Liver (tissue), 9 donors: Measurements from ENCODE around the gene GPN1. TPM values are rescaled to one million over a fixed set of nuclear protein-coding genes. Genes with fewer than 3 reads are reported as not detected.

Experiments
- DNase-seq: peaks from one replicate; pipeline ENCODE4 v3.0.0-alpha.2; 2017; ENCODE audit warnings: low spot score
- H3K27ac ChIP-seq, 2 donors: one replicate each; pipeline ENCODE4 v1.7.0; 2013; ENCODE audit warnings: inconsistent platforms in 2 of 2, low read length in 2 of 2, control low read depth in 1 of 2, low read depth in 1 of 2, mild to moderate bottlenecking in 1 of 2
- H3K27me3 ChIP-seq, 4 donors: one replicate each; pipeline versions ENCODE4 v1.6.1 to v1.7.0; 2013; ENCODE audit warnings: low read length in 3 of 4, inconsistent platforms in 1 of 4, mild to moderate bottlenecking in 1 of 4, moderate library complexity in 1 of 4; ENCODE audit not compliant: control insufficient read depth in 4 of 4, insufficient read depth in 4 of 4
- H3K36me3 ChIP-seq, 4 donors: one replicate each; pipeline versions ENCODE4 v1.6.1 to v1.7.0; 2013; ENCODE audit warnings: low read length in 3 of 4, mild to moderate bottlenecking in 3 of 4, low read depth in 1 of 4, moderate library complexity in 1 of 4; ENCODE audit not compliant: control insufficient read depth in 4 of 4, insufficient read depth in 3 of 4
- H3K4me1 ChIP-seq, 4 donors: one replicate each; pipeline versions ENCODE4 v1.6.1 to v1.7.0; 2013; ENCODE audit warnings: low read length in 3 of 4, mild to moderate bottlenecking in 3 of 4, moderate library complexity in 1 of 4; ENCODE audit not compliant: control insufficient read depth in 4 of 4, insufficient read depth in 4 of 4
- H3K4me3 ChIP-seq, 3 donors: one replicate each; pipeline versions ENCODE4 v1.6.1 to v1.7.0; 2013; ENCODE audit warnings: low read length in 3 of 3, control low read depth in 1 of 3, low read depth in 1 of 3, mild to moderate bottlenecking in 1 of 3
- H3K9ac ChIP-seq, 2 donors: one replicate each; pipeline ENCODE4 v1.7.0; 2013; ENCODE audit warnings: low read length in 2 of 2, mild to moderate bottlenecking in 2 of 2, moderate library complexity in 2 of 2, control low read depth in 1 of 2, low read depth in 1 of 2
- H3K9me3 ChIP-seq, 4 donors: one replicate each; pipeline versions ENCODE4 v1.6.1 to v1.7.0; 2013; ENCODE audit warnings: low read length in 3 of 4; ENCODE audit not compliant: control insufficient read depth in 4 of 4
- FOXA1 ChIP-seq: IDR thresholded peaks from 2 replicates; pipeline ENCODE4 v1.6.1; 2016; ENCODE audit warnings: antibody characterized with exemption
- FOXA2 ChIP-seq: IDR thresholded peaks from 2 replicates; pipeline ENCODE4 v1.6.1; 2016; ENCODE audit warnings: antibody characterized with exemption
- GABPA ChIP-seq, 2 donors: IDR thresholded peaks in 1 of 2; conservative IDR thresholded peaks in 1 of 2; 2 replicates each; pipeline ENCODE4 v1.6.1; 2016; ENCODE audit warnings: antibody characterized with exemption in 2 of 2, mild to moderate bottlenecking in 1 of 2, moderate library complexity in 1 of 2
- HNF4A ChIP-seq, 2 donors: conservative IDR thresholded peaks; 2 replicates each; pipeline ENCODE4 v1.6.1; 2016; ENCODE audit warnings: antibody characterized with exemption in 2 of 2, mild to moderate bottlenecking in 2 of 2
- HNF4G ChIP-seq: IDR thresholded peaks from 2 replicates; pipeline ENCODE4 v1.6.1; 2016; ENCODE audit warnings: antibody characterized with exemption
- JUND ChIP-seq, 2 donors: IDR thresholded peaks; 2 replicates each; pipeline ENCODE4 v1.6.1; 2016; ENCODE audit warnings: antibody characterized with exemption in 2 of 2
- NR2F2 ChIP-seq: IDR thresholded peaks from 2 replicates; pipeline ENCODE4 v1.6.1; 2016; ENCODE audit warnings: antibody characterized with exemption
- RAD21 ChIP-seq, 2 donors: IDR thresholded peaks; 2 replicates each; pipeline ENCODE4 v1.6.1; 2016; ENCODE audit warnings: antibody characterized with exemption in 2 of 2, mild to moderate bottlenecking in 2 of 2
- RXRA ChIP-seq, 2 donors: IDR thresholded peaks; 2 replicates each; pipeline ENCODE4 v1.6.1; 2017 to 2018; ENCODE audit warnings: antibody characterized with exemption in 2 of 2, mild to moderate bottlenecking in 1 of 2
- SP1 ChIP-seq: IDR thresholded peaks from 2 replicates; pipeline ENCODE4 v1.6.1; 2018; ENCODE audit warnings: antibody characterized with exemption, mild to moderate bottlenecking
- TAF1 ChIP-seq: conservative IDR thresholded peaks from 2 replicates; pipeline ENCODE4 v1.6.1; 2016; ENCODE audit warnings: antibody characterized with exemption, mild to moderate bottlenecking
- YY1 ChIP-seq: IDR thresholded peaks from 2 replicates; pipeline ENCODE4 v1.6.1; 2016; ENCODE audit warnings: antibody characterized with exemption, mild to moderate bottlenecking
- WGBS: extraction: QIAGEN DNeasy Blood & Tissue Kit; methylation state at CpG from one replicate; pipeline ENCODE4 v1.1.7; 2013; 5-methylcytosine and 5-hydroxymethylcytosine counted together
- polyA plus RNA-seq, 2 donors: library from polyadenylated mRNA; stranded (reverse) in 1 of 2; unstranded in 1 of 2; fragments of 200-250 nt in 1 of 2; fragments of >200 nt in 1 of 2; fragmentation: Nextera tagmentation in 1 of 2; extraction: Ambion mirVana in 1 of 2; gene quantifications; one replicate each; pipeline versions ENCODE4 v1.2.1 to v1.2.3, GENCODE V29; 2013 to 2015
- total RNA-seq, 2 donors: library from RNA; depleted of rRNA; stranded (reverse); fragments of >200 nt; gene quantifications; one replicate each; pipeline ENCODE4 v1.2.3, GENCODE V29; 2014
- TF ChIP-seq, protein P1 (sequence below): IDR thresholded peaks from 2 replicates; pipeline ENCODE4 v1.6.1; 2016; ENCODE audit warnings: antibody characterized with exemption
- TF ChIP-seq, protein P2 (sequence below): IDR thresholded peaks from 2 replicates; pipeline ENCODE4 v1.6.1; 2016; ENCODE audit warnings: antibody characterized with exemption, mild to moderate bottlenecking
- TF ChIP-seq, protein P3 (sequence below): fragments of 150-350 bp; IDR thresholded peaks from 2 replicates; pipeline ENCODE4 v1.5.1; 2017; ENCODE audit warnings: improper control_type of control experiment, low read depth, low read length; ENCODE audit not compliant: missing input control
- TF ChIP-seq, protein P4 (sequence below): IDR thresholded peaks from 2 replicates; pipeline ENCODE4 v1.6.1; 2016; ENCODE audit warnings: antibody characterized with exemption
- TF ChIP-seq, protein P5 (sequence below): IDR thresholded peaks from 2 replicates; pipeline ENCODE4 v1.6.1; 2016; ENCODE audit warnings: antibody characterized with exemption
- donor health status: healthy.
- donor health status: healthy.
- donor health status: healthy.
- donor health status: healthy.
- donor health status: healthy.

Gene GPN1
- total and polyA plus RNA-seq, 4 donors, result 10.7 to 17.2 (median 12.4) TPM

DNA sequence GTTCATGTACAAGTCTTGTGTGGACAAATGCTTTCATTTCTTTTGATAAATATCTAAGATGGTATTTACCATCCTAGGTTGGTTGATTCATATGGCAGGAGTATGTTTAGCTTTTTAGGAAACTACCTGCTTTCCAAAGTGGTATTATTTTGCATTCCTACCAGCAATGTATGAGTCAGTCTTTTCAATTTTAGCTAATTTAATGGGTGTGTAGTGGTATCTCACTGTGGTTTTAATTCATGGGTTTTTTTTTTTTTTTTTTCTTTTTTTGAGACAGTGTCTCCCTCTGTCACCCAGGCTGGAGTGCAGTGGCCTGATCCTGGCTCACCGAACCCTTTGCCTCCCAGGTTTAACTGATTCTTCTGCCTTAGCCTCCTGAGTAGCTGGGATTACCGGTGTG is 41.8 kb upstream of the GPN1 start:
- WGBS, result 94% methylated on average over 2 of the region's 2 CpGs
- DNase-seq, result no peak
- no peak for TF ChIP-seq SP1
- TF ChIP-seq, protein P1, sequence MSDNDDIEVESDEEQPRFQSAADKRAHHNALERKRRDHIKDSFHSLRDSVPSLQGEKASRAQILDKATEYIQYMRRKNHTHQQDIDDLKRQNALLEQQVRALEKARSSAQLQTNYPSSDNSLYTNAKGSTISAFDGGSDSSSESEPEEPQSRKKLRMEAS, result no peak
- no peak for TF ChIP-seq RAD21 (IDR thresholded peaks at IDR 0.05)
- TF ChIP-seq, protein P2, sequence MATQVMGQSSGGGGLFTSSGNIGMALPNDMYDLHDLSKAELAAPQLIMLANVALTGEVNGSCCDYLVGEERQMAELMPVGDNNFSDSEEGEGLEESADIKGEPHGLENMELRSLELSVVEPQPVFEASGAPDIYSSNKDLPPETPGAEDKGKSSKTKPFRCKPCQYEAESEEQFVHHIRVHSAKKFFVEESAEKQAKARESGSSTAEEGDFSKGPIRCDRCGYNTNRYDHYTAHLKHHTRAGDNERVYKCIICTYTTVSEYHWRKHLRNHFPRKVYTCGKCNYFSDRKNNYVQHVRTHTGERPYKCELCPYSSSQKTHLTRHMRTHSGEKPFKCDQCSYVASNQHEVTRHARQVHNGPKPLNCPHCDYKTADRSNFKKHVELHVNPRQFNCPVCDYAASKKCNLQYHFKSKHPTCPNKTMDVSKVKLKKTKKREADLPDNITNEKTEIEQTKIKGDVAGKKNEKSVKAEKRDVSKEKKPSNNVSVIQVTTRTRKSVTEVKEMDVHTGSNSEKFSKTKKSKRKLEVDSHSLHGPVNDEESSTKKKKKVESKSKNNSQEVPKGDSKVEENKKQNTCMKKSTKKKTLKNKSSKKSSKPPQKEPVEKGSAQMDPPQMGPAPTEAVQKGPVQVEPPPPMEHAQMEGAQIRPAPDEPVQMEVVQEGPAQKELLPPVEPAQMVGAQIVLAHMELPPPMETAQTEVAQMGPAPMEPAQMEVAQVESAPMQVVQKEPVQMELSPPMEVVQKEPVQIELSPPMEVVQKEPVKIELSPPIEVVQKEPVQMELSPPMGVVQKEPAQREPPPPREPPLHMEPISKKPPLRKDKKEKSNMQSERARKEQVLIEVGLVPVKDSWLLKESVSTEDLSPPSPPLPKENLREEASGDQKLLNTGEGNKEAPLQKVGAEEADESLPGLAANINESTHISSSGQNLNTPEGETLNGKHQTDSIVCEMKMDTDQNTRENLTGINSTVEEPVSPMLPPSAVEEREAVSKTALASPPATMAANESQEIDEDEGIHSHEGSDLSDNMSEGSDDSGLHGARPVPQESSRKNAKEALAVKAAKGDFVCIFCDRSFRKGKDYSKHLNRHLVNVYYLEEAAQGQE, result no peak
- TF ChIP-seq FOXA1, result no peak
- no peak for TF ChIP-seq HNF4G
- TF ChIP-seq GABPA (IDR thresholded peaks at IDR 0.05 in 1 of 2, conservative IDR thresholded peaks at IDR 0.05 in 1 of 2), result no peak
- TF ChIP-seq RXRA (IDR thresholded peaks at IDR 0.05), result no peak
- no peak for TF ChIP-seq JUND (IDR thresholded peaks at IDR 0.05)
- TF ChIP-seq, protein P3, sequence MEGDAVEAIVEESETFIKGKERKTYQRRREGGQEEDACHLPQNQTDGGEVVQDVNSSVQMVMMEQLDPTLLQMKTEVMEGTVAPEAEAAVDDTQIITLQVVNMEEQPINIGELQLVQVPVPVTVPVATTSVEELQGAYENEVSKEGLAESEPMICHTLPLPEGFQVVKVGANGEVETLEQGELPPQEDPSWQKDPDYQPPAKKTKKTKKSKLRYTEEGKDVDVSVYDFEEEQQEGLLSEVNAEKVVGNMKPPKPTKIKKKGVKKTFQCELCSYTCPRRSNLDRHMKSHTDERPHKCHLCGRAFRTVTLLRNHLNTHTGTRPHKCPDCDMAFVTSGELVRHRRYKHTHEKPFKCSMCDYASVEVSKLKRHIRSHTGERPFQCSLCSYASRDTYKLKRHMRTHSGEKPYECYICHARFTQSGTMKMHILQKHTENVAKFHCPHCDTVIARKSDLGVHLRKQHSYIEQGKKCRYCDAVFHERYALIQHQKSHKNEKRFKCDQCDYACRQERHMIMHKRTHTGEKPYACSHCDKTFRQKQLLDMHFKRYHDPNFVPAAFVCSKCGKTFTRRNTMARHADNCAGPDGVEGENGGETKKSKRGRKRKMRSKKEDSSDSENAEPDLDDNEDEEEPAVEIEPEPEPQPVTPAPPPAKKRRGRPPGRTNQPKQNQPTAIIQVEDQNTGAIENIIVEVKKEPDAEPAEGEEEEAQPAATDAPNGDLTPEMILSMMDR, result no peak
- H3K9me3 ChIP-seq, result peaks cover 0 to 6% (median 0%) of the 10 kb centered on the region in 4 donors
- no peaks in the 10 kb centered on the region for H3K27me3 ChIP-seq
- H3K36me3 ChIP-seq, result no peaks in the 10 kb centered on the region
- no peak overlapping the region for H3K4me3 ChIP-seq
- H3K27ac ChIP-seq, result no peak overlapping the region
- no peak overlapping the region for H3K9ac ChIP-seq
- H3K4me1 ChIP-seq, result peaks cover 5 to 20% (median 9%) of the 10 kb centered on the region in 4 donors

DNA sequence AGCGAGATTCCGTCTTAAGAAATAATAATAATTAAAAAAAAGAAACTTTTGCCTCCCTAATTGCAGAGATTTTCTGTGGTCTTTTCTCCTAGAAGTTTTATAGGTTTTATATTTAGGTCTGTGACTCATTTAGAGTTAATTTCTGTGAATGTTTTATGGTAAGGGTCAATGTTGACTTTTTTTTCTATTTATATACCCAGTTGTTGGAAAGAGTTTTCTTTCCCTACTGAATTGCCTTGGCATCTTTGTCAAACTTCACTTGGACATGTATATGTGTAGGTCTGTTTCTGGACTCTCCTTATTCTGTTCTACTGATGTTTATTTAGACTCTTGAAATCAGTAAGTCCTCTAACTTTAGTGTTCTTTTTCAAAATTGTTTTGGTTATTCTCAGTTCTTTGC is 40.5 kb upstream of the GPN1 start:
- Histone ChIP-seq H3K4me3 (no peak overlapping the region), H3K27me3 (no peaks in the 10 kb centered on the region), H3K27ac (no peak overlapping the region), H3K9me3 (peaks cover 0 to 3% (median 0%) of the 10 kb centered on the region in 4 donors), H3K4me1 (peaks cover 5 to 18% (median 9%) of the 10 kb centered on the region in 4 donors), H3K9ac (no peak overlapping the region), H3K36me3 (no peaks in the 10 kb centered on the region)
- no peak for TF ChIP-seq TAF1
- no peak for TF ChIP-seq RXRA (IDR thresholded peaks at IDR 0.05)
- TF ChIP-seq FOXA1, result no peak
- TF ChIP-seq YY1, result no peak
- TF ChIP-seq JUND (IDR thresholded peaks at IDR 0.05), result no peak
- TF ChIP-seq, protein P1, result no peak
- TF ChIP-seq, protein P3, result no peak
- TF ChIP-seq, protein P2, result no peak
- TF ChIP-seq, protein P4, sequence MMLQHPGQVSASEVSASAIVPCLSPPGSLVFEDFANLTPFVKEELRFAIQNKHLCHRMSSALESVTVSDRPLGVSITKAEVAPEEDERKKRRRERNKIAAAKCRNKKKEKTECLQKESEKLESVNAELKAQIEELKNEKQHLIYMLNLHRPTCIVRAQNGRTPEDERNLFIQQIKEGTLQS, result no peak
- no peak for TF ChIP-seq HNF4G
- no peak for TF ChIP-seq RAD21 (IDR thresholded peaks at IDR 0.05)
- TF ChIP-seq NR2F2, result no peak
- no peak for TF ChIP-seq GABPA (IDR thresholded peaks at IDR 0.05 in 1 of 2, conservative IDR thresholded peaks at IDR 0.05 in 1 of 2)
- TF ChIP-seq FOXA2, result no peak
- TF ChIP-seq, protein P5, sequence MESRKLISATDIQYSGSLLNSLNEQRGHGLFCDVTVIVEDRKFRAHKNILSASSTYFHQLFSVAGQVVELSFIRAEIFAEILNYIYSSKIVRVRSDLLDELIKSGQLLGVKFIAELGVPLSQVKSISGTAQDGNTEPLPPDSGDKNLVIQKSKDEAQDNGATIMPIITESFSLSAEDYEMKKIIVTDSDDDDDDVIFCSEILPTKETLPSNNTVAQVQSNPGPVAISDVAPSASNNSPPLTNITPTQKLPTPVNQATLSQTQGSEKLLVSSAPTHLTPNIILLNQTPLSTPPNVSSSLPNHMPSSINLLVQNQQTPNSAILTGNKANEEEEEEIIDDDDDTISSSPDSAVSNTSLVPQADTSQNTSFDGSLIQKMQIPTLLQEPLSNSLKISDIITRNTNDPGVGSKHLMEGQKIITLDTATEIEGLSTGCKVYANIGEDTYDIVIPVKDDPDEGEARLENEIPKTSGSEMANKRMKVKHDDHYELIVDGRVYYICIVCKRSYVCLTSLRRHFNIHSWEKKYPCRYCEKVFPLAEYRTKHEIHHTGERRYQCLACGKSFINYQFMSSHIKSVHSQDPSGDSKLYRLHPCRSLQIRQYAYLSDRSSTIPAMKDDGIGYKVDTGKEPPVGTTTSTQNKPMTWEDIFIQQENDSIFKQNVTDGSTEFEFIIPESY, result no peak
- TF ChIP-seq HNF4A (conservative IDR thresholded peaks at IDR 0.05), result no peak
- DNase-seq, result no peak
- WGBS, result 99% methylated on average over 2 of the region's 2 CpGs
